GM23338 (cell line): ENCODE results near the gene CELF4. TPM values are rescaled to one million over a fixed set of nuclear protein-coding genes. Genes with fewer than 3 reads are reported as not detected.

Experiments used
- ATAC-seq: fragments of 200-7000 bp; cut with Tn5 transposase; 3 replicates; pipeline ENCODE4 v1.9.1; 2020
- DNase-seq: peaks from one replicate; pipeline ENCODE4 v3.0.0-alpha.2; 2015; ENCODE audit warnings: low spot score
- H2AFZ ChIP-seq: fragments of 200-600 bp; sonication (generic); 2 replicates; pipeline ENCODE4 v1.8.0; 2016; ENCODE audit warnings: antibody characterized with exemption, mild to moderate bottlenecking, moderate library complexity
- H3F3A ChIP-seq: fragments of 200-600 bp; sonication (generic); replicated peaks from 2 replicates; pipeline ENCODE4 v1.8.0; 2017; ENCODE audit warnings: antibody characterized with exemption, mixed run types, low read depth
- H3K27ac ChIP-seq: fragments of 200-600 bp; sonication (generic); 2 replicates; pipeline ENCODE4 v1.6.1; 2016; ENCODE audit warnings: low read depth
- H3K27me3 ChIP-seq: fragments of 200-600 bp; sonication (generic); 2 replicates; pipeline ENCODE4 v1.8.0; 2016; ENCODE audit warnings: mild to moderate bottlenecking, mixed run types, moderate library complexity; ENCODE audit not compliant: insufficient read depth
- H3K36me3 ChIP-seq: fragments of 200-600 bp; sonication (generic); 2 replicates; pipeline ENCODE4 v1.8.0; 2016; ENCODE audit warnings: mild to moderate bottlenecking; ENCODE audit not compliant: insufficient read depth
- H3K4me1 ChIP-seq: fragments of 200-600 bp; sonication (generic); 2 replicates; pipeline ENCODE4 v1.8.0; 2016; ENCODE audit warnings: mild to moderate bottlenecking, moderate library complexity; ENCODE audit not compliant: insufficient read depth
- H3K4me2 ChIP-seq: fragments of 200-600 bp; sonication (generic); 2 replicates; pipeline ENCODE4 v1.7.1; 2017; ENCODE audit warnings: mixed run types
- H3K4me3 ChIP-seq: fragments of 200-600 bp; sonication (generic); 2 replicates; pipeline ENCODE4 v1.6.1; 2016; ENCODE audit warnings: mixed run types
- H3K79me2 ChIP-seq: fragments of 200-600 bp; sonication (generic); replicated peaks from 2 replicates; pipeline ENCODE4 v1.8.0; 2017; ENCODE audit warnings: mild to moderate bottlenecking; ENCODE audit not compliant: insufficient read depth
- H3K9me2 ChIP-seq: fragments of 200-600 bp; sonication (generic); 2 replicates; pipeline ENCODE4 v1.8.0; 2017; ENCODE audit not compliant: insufficient read depth
- H4K20me1 ChIP-seq: fragments of 200-600 bp; sonication (generic); replicated peaks from 2 replicates; pipeline ENCODE4 v1.8.0; 2017; ENCODE audit warnings: mild to moderate bottlenecking; ENCODE audit not compliant: insufficient read depth
- H3K27ac Mint-ChIP-seq: 2 replicates; pipeline ENCODE4 v1.8.0; 2020; ENCODE audit warnings: inconsistent platforms, mild to moderate bottlenecking, moderate library complexity, mixed read lengths
- H3K27me3 Mint-ChIP-seq: 3 replicates; pipeline ENCODE4 v1.8.0; 2022; ENCODE audit warnings: low read depth, mild to moderate bottlenecking, moderate library complexity, mixed read lengths, inconsistent platforms; ENCODE audit not compliant: insufficient read depth, poor library complexity
- H3K36me3 Mint-ChIP-seq: 3 replicates; pipeline ENCODE4 v1.8.0; 2021; ENCODE audit warnings: low read depth, mild to moderate bottlenecking, inconsistent platforms, moderate library complexity, mixed read lengths
- H3K4me1 Mint-ChIP-seq: 3 replicates; pipeline ENCODE4 v1.8.0; 2020; ENCODE audit warnings: mild to moderate bottlenecking, inconsistent platforms, mixed read lengths
- H3K4me3 Mint-ChIP-seq: 3 replicates; pipeline ENCODE4 v1.8.0; 2021; ENCODE audit warnings: moderate library complexity, mild to moderate bottlenecking, inconsistent platforms, mixed read lengths
- H3K9me3 Mint-ChIP-seq: 3 replicates; pipeline ENCODE4 v1.8.0; 2020; ENCODE audit warnings: moderate library complexity, mild to moderate bottlenecking, inconsistent platforms, mixed read lengths
- CREB1 ChIP-seq: fragments of 250-450 bp; sonication (Bioruptor Pico); IDR thresholded peaks from 2 replicates; pipeline ENCODE4 v1.5.0; 2020; ENCODE audit warnings: low read depth, mild to moderate bottlenecking, moderate library complexity
- CTCF ChIP-seq, 2 experiments: fragments of 200-600 bp in 1 of 2; sonication (generic) in 1 of 2; conservative IDR thresholded peaks; 2 replicates each; pipeline versions ENCODE4 v1.5.1 to v1.6.1; 2016 to 2017; ENCODE audit warnings: antibody characterized with exemption in 2 of 2, low read depth in 2 of 2, mild to moderate bottlenecking in 2 of 2, moderate library complexity in 1 of 2
- ETS1 ChIP-seq: IDR thresholded peaks from 2 replicates; pipeline ENCODE4 v1.6.1; 2016; ENCODE audit warnings: antibody characterized with exemption
- EZH2 ChIP-seq: fragments of 200-600 bp; sonication (generic); IDR thresholded peaks from one replicate; pipeline ENCODE4 v1.8.0; 2017; ENCODE audit warnings: antibody characterized with exemption, mild to moderate bottlenecking, low read depth; ENCODE audit not compliant: unreplicated experiment
- JUNB ChIP-seq: IDR thresholded peaks from one replicate; pipeline ENCODE4 v1.6.1; 2016; ENCODE audit warnings: antibody characterized with exemption; ENCODE audit not compliant: unreplicated experiment
- REST ChIP-seq: IDR thresholded peaks from one replicate; pipeline ENCODE4 v1.6.1; 2018; ENCODE audit warnings: antibody characterized with exemption; ENCODE audit not compliant: unreplicated experiment
- ZNF114 ChIP-seq: fragments of 250-450 bp; sonication (Bioruptor Pico); IDR thresholded peaks from 2 replicates; pipeline ENCODE4 v1.5.0; 2020; ENCODE audit warnings: mild to moderate bottlenecking, moderate library complexity
- ZNF331 ChIP-seq: fragments of 250-450 bp; sonication (Bioruptor Pico); IDR thresholded peaks from 2 replicates; pipeline ENCODE4 v1.5.0; 2020; ENCODE audit warnings: low read depth, mild to moderate bottlenecking, moderate library complexity
- polyA plus RNA-seq: library from polyadenylated mRNA; unstranded; fragments of >200 nt; fragmentation: Nextera tagmentation; extraction: Ambion mirVana; gene quantifications from 2 replicates; pipeline ENCODE4 v1.2.1, GENCODE V29; 2016
- total RNA-seq: library from RNA; depleted of rRNA; stranded (reverse); fragments of >200 nt; shearing (Covaris generic); gene quantifications from 2 replicates; pipeline ENCODE4 v1.2.3, GENCODE V29; 2014

CELF4 gene
- total and polyA plus RNA-seq, 2 experiments from 2014 or later = 2.6 to 6.7 TPM

GRCh38 chr18:37443325-37444055 is 122.1 kb downstream of the CELF4 start:
- Mint-ChIP-seq H3K9me3 (no peaks in the 10 kb centered on the region), H3K27me3 (peaks cover 9% of the 10 kb centered on the region), H3K36me3 (no peaks in the 10 kb centered on the region), H3K27ac (no peak overlapping the region), H3K4me1 (peaks cover 26% of the 10 kb centered on the region), H3K4me3 (no peak overlapping the region)
- no peaks in the 10 kb centered on the region for H3K79me2 ChIP-seq
- no peaks in the 10 kb centered on the region for H3K36me3 ChIP-seq
- no peak for DNase-seq
- H3K27me3 ChIP-seq = no peaks in the 10 kb centered on the region
- no peaks in the 10 kb centered on the region for H4K20me1 ChIP-seq
- H2AFZ ChIP-seq = 0 out of 2 replicates have a peak overlapping the region, but pooled peaks have one; percentile 56
- peaks cover 8% of the 10 kb centered on the region for H3K4me1 ChIP-seq
- TF ChIP-seq CTCF (conservative IDR thresholded peaks at IDR 0.05; ENCODE audit: low read depth in 2 of 2) = no peak
- TF ChIP-seq CREB1 (CRISPR knock-in tag) = no peak
- TF ChIP-seq ETS1 = no peak
- no peak for TF ChIP-seq ZNF114 (CRISPR knock-in tag)
- H3K4me2 ChIP-seq = no peak overlapping the region
- ATAC-seq = no peak
- H3K9me2 ChIP-seq = no peaks in the 10 kb centered on the region
- no peak overlapping the region for H3K4me3 ChIP-seq
- no peak overlapping the region for H3K27ac ChIP-seq
- H3F3A ChIP-seq = no peaks in the 10 kb centered on the region

GRCh38 chr18:37442477-37442876 is 123.1 kb downstream of the CELF4 start:
- H2AFZ ChIP-seq = no peak overlapping the region
- H3K27ac ChIP-seq = no peak overlapping the region
- ATAC-seq (no peak), DNase-seq (no peak)
- Mint-ChIP-seq H3K4me3 (no peak overlapping the region), H3K4me1 (peaks cover 22% of the 10 kb centered on the region), H3K27ac (no peak overlapping the region), H3K27me3 (peaks cover 7% of the 10 kb centered on the region), H3K36me3 (no peaks in the 10 kb centered on the region), H3K9me3 (no peaks in the 10 kb centered on the region)
- peaks cover 8% of the 10 kb centered on the region for H3K4me1 ChIP-seq
- H3K36me3 ChIP-seq = no peaks in the 10 kb centered on the region
- H3F3A ChIP-seq = no peaks in the 10 kb centered on the region
- H4K20me1 ChIP-seq = no peaks in the 10 kb centered on the region
- no peaks in the 10 kb centered on the region for H3K79me2 ChIP-seq
- H3K9me2 ChIP-seq = no peaks in the 10 kb centered on the region
- no peaks in the 10 kb centered on the region for H3K27me3 ChIP-seq
- no peak overlapping the region for H3K4me3 ChIP-seq
- no peak overlapping the region for H3K4me2 ChIP-seq
- TF ChIP-seq EZH2 = no peak
- no peak for TF ChIP-seq CREB1 (CRISPR knock-in tag)
- TF ChIP-seq REST = no peak
- TF ChIP-seq CTCF (conservative IDR thresholded peaks at IDR 0.05; ENCODE audit: low read depth in 2 of 2) = no peak
- TF ChIP-seq JUNB = no peak
- TF ChIP-seq ETS1 = no peak
- TF ChIP-seq ZNF331 (CRISPR knock-in tag) = no peak
